Activated CD4-positive, alpha-beta T cell treated with anti-CD3 and anti-CD28 coated beads, Interleukin-2, amount 50 U/mL, for 1 hour (primary cell): ENCODE results near the gene MOSPD3.

Source experiments
- DNase-seq: peaks from one replicate; pipeline ENCODE4 v3.0.0-alpha.2; 2020

The MOSPD3 gene

DNA sequence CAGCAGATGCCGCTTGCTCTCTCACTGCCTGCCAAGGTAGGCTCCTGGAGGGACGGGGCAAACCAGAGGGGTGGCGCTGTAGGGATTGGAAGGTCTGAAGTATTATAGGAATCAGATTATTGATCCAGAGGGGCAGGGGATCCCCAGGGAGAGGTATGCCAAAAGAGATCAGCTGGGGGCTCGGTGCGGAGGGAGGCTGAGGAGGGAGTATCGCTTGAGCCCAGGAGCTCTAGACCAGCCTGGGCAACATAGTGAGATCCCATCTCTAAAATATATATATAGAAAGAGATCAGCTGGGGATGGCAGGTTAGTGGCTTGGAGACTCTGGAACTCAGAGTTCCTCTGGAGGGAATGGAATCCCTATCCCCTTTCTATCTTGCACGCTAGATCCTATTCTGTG is 17.2 kb upstream of the MOSPD3 start:
- no peak for DNase-seq

DNA sequence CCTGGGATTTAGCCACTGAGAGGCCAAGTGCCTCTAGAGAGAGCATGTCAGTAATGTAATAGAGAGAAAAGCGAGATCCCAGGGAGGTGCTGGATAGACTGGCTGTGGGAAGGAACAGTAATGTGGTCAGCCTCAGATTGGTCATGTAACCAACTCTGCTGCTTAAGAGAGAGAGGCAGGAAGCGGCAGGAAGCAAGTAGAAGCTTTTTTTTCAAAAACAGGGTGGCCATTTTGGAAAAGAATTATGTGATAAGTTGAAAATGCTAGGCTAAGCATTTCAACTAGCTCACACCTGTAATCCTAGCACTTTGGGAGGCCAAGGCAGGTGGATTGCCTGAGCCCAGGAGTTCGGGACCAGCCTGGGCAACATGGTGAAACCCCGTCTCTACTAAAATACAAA is 13.9 kb upstream of the MOSPD3 start:
- no peak for DNase-seq

DNA sequence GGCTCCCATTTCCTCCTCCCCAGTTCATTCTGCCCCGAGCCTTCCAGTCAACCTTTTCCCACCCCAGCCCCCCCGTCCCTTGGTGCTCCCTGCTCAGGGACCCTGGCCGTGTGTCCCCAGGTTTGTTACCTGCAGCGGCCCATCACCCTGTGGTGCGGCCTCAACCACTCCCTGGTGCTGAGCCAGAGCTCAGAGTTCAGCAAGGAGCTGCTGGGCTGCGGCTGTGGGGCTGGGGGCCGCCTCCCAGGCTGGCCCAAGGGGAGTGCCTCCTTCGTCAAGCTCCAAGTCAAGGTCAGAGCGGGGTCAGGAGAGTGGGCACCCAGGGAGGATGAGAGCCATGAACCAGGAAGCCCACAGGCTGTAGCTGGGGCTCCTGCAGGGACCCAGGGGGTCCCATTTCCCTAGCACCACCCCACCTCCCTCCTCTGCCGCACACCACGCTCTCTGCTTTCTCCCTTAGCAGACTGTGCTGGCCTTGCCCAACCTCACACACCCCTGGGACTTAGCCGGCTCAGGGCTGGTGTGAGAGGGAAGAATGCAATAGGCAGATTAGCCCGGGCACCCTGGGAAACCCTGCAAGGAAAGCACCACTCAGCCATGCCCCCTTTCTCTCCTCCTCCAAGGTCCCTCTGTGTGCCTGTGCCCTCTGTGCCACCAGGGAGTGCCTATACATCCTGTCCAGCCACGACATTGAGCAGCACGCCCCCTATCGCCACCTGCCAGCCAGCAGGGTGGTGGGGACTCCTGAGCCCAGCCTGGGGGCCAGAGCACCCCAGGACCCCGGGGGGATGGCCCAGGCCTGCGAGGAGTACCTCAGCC is 12.2 kb upstream of the MOSPD3 start:
- DNase-seq, result no peak

- DNase-seq, result no peak
Measured at GRCh38 chr7:100600730-100601038, 11.7 kb upstream of the MOSPD3 start.

- DNase-seq, result no peak
Measured at GRCh38 chr7:100602889-100603725, 9.2 kb upstream of the MOSPD3 start.

GRCh38 chr7:100603726-100604027 is 8.7 kb upstream of the MOSPD3 start:
- no peak for DNase-seq

GRCh38 chr7:100604028-100604975 is 8.0 kb upstream of the MOSPD3 start:
- DNase-seq, result peak; percentile 64

DNA sequence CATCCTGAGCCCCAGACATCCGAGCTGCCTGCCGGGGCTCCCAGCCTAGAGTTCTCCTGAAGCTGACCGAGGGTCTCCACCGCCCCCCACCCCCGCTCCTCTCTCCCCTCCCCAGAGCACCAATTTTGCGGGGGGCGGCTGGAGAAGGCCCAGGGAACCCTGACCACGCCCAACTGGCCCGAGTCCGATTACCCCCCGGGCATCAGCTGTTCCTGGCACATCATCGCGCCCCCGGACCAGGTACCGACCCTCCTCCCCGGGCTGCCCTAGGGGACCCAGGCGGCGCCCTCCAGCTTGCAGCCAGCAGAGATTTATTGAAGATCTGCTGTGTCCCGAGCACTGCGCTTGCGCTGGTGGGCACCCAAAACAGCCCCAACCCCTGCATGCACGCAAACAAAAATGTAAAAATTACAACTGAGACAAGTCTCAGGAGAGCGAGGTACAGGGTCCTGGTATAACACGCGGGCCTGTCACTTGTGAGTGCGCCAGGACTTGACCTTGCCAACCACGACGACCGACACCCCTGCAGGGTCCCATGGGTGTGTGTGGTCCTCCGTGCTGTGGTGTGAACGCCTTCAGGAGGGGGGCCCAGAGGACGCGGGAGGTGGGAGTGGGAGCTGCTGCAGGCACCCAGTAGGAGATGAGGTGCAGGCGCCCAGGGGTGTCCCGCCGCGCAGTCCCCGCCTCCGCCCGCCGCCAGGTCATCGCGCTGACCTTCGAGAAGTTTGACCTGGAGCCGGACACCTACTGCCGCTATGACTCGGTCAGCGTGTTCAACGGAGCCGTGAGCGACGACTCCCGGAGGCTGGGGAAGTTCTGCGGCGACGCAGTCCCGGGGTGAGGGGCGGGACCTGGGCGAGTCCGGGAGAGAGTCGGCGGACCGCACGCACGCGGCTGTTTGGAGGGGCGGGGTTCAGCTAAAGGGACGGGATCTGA is 7.1 kb upstream of the MOSPD3 start:
- DNase-seq, result no peak

- DNase-seq, result no peak
Measured at GRCh38 chr7:100606313-100606712, 6.0 kb upstream of the MOSPD3 start.

GRCh38 chr7:100607111-100607510 is 5.2 kb upstream of the MOSPD3 start:
- no peak for DNase-seq

GRCh38 chr7:100609958-100610357 is 2.4 kb upstream of the MOSPD3 start:
- no peak for DNase-seq

DNA sequence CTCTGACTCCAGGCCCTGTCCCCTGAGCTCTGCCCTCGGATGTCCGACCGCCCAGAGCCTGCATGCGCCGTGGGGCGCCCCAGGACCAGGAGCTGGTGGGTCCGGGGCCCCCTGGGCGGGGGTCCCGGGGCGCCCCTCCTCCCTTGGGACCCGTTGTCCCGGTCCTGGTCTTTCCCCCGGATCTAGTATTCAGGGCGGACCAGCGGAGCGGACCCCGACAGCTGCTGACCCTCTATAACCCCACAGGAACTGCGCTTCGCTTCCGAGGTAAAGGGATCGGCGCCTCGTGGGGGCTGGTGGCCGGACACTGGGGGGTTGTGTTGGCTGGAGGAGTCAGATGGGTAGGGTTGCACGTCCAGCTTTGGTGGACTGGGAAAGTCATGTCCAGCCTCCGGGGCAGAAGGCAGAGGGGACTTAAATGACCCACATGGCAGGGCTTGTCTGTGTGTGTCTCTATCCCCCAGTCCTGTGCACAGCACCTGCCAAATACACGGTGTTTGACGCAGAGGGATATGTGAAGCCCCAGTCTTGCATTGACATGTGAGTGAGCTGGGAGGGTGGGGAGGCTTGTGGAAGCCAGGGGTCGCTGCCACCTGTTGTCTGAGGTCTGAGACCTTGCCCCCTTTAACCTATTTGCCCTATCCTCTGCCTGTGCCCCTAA is 520 bp downstream of the MOSPD3 start:
- DNase-seq, result no peak

DNA sequence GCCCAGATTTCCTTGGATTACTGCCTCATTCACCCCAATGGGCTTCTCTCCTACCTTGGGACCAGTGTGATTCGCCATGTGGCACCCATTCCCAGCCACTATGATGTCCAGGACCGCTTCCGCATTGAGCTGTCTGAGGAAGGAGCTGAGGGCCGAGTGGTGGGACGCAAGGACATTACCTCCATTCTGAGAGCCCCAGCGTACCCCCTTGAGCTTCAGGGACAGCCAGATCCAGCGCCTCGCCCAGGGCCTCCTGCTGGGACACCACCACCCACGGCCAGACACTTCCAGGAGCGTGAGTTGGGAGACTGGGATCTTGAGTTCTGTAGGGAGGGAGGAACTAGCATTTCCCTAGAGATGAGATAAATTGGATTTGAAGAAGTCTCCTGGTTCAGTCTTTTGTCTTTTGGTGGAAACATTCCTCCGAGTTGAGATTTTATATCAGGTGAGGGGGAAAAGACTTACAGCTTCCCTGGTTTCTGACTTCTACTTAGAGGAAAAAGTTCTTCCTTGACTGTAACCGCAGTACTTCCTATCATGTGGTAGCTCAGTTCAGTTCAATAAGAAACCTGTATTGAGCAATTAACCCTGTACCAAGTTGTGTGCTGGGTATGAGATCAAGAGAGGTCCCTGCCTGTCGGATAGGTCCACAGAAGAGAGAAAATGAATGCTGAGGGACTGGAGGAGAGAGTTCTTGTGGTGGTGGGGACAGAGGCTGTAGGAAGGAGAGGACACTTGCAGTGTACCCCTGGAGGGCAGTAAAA is 1.3 kb downstream of the MOSPD3 start:
- no peak for DNase-seq

- DNase-seq, result no peak
Measured at GRCh38 chr7:100614308-100614861, 2.0 kb downstream of the MOSPD3 start.

- DNase-seq, result no peak
Measured at GRCh38 chr7:100620239-100620638, 7.9 kb downstream of the MOSPD3 start.

DNA sequence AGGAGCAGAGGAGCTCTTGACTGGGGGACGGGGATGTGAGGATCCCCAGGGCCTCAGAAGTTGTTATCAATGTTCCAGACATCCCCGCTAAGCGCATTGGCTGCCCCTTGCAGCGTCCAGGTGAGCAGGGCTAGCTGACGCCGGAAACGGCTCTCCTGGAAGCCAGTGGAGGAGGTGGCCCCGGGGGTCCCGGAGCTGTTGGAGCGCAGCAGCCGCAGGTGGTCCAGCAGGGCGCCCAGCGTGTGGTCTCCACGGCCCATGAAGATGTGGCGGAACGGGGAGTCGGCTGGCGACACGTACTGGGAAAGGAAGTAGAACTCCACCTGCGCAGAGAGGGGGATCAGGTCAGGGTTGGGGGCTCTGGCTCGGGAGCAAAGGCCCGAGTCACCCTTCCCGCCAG is 8.5 kb downstream of the MOSPD3 start:
- DNase-seq, result no peak

GRCh38 chr7:100621554-100621953 is 9.2 kb downstream of the MOSPD3 start:
- DNase-seq, result no peak

DNA sequence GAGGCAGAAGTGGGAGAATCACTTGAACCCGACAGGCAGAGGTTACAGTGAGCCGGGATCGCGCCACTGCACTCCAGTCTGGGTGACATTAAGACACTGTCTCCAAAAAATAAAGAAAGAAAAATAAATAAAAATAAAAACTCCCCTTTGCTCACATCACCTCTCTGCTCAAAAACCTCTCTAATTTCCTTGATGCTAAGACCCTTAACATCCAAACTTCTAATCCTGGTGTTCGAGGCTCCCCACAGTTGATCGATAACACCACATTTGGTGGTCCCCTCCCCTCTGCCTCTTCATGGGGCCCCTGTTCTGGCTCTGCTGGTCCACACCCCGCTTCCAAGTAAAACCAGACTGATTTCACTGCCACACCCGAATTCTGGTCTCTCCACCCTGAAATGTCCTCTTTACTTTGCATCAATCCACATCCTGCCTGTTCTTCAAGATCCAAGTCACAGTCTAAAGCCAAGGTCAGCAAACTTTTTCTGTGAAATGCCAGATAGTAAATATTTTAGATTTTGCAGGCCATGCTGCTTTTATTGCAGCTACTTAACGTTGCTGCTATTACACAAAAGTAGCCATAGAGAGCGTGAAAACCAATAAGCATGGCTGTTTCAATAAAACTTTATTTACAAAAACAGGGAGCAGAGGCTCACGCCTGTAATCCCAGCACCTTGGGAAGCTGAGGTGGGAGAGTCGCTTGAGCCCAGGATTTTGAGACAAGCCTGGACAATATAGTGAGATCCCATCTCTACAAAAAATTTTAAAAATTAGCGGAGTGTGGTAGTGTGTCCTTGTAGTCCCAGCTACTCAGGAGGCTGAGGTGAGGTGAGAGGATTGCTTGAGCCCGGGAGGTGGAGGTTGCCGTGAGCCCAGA is 11.8 kb downstream of the MOSPD3 start:
- no peak for DNase-seq

GRCh38 chr7:100626055-100626454 is 13.7 kb downstream of the MOSPD3 start:
- no peak for DNase-seq
